ENCODE data around the gene S100A12. TPM values are rescaled to one million over a fixed set of nuclear protein-coding genes. Genes with fewer than 3 reads are reported as not detected.

The S100A12 gene
- polyA plus RNA-seq, 1 of the 3 experiments (the other 2 are of a cell fraction), result not detected

DNA sequence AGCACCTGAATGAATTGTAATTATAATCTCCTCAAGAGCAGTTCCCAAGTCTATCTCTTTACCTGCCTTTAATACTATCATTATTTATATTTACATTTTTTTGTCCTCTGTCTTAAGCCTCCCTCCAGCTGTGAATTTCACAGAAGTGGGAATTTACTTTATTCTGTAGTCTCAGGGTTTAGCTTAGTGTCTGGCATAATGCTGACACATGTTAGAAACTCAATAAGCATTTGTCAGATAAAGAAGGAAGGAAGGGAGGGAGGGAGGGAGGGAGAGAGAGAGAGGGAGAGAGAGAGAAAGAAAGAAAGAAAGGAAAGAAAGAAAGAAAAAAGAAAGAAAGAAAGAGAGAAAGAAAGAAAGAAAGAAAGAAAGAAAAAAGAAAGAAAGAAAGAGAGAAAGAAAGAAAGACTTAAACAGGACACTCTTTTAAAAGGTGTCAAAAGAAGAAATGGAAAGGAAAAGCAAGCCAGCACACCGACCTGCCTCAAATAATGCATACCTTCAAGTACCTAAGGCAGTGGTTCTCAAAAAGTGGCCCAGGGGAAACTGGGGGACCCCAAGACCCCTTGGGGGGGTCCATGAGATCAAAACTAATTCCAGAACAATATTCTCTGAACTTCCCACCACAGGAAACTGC is 25.0 kb downstream of the S100A12 start:
- Histone ChIP-seq H3K9ac (no peak overlapping the region), H3K27ac (ENCODE audit: low read depth in 2 of 2, low read length in 1 of 2) (no peak overlapping the region), H2AFZ (ENCODE audit: low read depth) (no peak overlapping the region), H3K4me3 (ENCODE audit: low read depth in 2 of 2, low read length in 1 of 2) (no peak overlapping the region), H4K20me1 (ENCODE audit: insufficient read depth) (no peaks in the 10 kb centered on the region), H3K9me2 (no peaks in the 10 kb centered on the region), H3K4me2 (no peak overlapping the region), H3K27me3 (ENCODE audit: insufficient read depth) (peaks cover 70% of the 10 kb centered on the region; the same call in 1 of the 2 replicates), H3F3A (replicated peaks; ENCODE audit: insufficient read depth) (peaks cover 4% of the 10 kb centered on the region), H3K9me3 (no peaks in the 10 kb centered on the region), H3K4me1 (ENCODE audit: control insufficient read depth in 1 of 2, insufficient read depth in 2 of 2, low read depth in 1 of 2, low read length in 1 of 2) (no peaks in the 10 kb centered on the region), H3K79me2 (ENCODE audit: insufficient read depth) (no peaks in the 10 kb centered on the region), H3K36me3 (replicated peaks in 1 of 2; ENCODE audit: control insufficient read depth in 1 of 2, insufficient read depth in 2 of 2, low read length in 1 of 2) (no peaks in the 10 kb centered on the region)
- DNase-seq, result no peak
- WGBS (ENCODE audit: low lambda C conversion rate), result 0% methylated on average over 1 of the region's 1 CpG
- CTCF ChIA-PET, result interaction anchor here (2.4 to 11.7 kb wide), 2 partner anchors 138 to 265 kb away, joined by 7 to 336 read pairs; no protein-coding TSS in a partner anchor
- POLR2A ChIA-PET, result no interaction called here
- no peak for TF ChIP-seq FOSL2 (IDR thresholded peaks at IDR 0.05; ENCODE audit: borderline replicate concordance, low read depth)
- no peak for TF ChIP-seq NFIC (IDR thresholded peaks at IDR 0.05; ENCODE audit: borderline replicate concordance)
- TF ChIP-seq FOXJ3 (CRISPR knock-in tag; IDR thresholded peaks at IDR 0.05), result no peak
- TF ChIP-seq TCF12 (IDR thresholded peaks at IDR 0.05), result no peak
- no peak for TF ChIP-seq SMC3 (IDR thresholded peaks at IDR 0.05; ENCODE audit: low read depth, low read length)
- no peak for TF ChIP-seq FOXM1 (IDR thresholded peaks at IDR 0.05; ENCODE audit: low read depth)
- TF ChIP-seq REST (IDR thresholded peaks at IDR 0.05; ENCODE audit: low read depth, low read length), result no peak

- H3F3A ChIP-seq (replicated peaks; ENCODE audit: insufficient read depth), result peaks cover 4% of the 10 kb centered on the region
- ChIA-PET POLR2A (no interaction called here), CTCF (interaction anchor here (0.9 to 11.7 kb wide), 4 partner anchors 8 to 161 kb away, joined by 3 to 336 read pairs (median 5); partner anchors contain the start of gene S100A9)
- no peak for DNase-seq
- H3K4me2 ChIP-seq, result no peak overlapping the region
- H3K27me3 ChIP-seq (ENCODE audit: insufficient read depth), result peaks cover 69% of the 10 kb centered on the region; the same call in 1 of the 2 replicates
- no peak overlapping the region for H2AFZ ChIP-seq (ENCODE audit: low read depth)
- no peak overlapping the region for H3K4me3 ChIP-seq (ENCODE audit: low read depth in 2 of 2, low read length in 1 of 2)
- no peaks in the 10 kb centered on the region for H3K9me2 ChIP-seq
- no peaks in the 10 kb centered on the region for H3K36me3 ChIP-seq (replicated peaks in 1 of 2; ENCODE audit: control insufficient read depth in 1 of 2, insufficient read depth in 2 of 2, low read length in 1 of 2)
- H3K27ac ChIP-seq (ENCODE audit: low read depth in 2 of 2, low read length in 1 of 2), result no peak overlapping the region
- H3K79me2 ChIP-seq (ENCODE audit: insufficient read depth), result no peaks in the 10 kb centered on the region
- no peak overlapping the region for H3K9ac ChIP-seq
- H3K9me3 ChIP-seq, result no peaks in the 10 kb centered on the region
- WGBS (ENCODE audit: low lambda C conversion rate), result 7% methylated on average over 15 of the region's 17 CpGs
- H4K20me1 ChIP-seq (ENCODE audit: insufficient read depth), result no peaks in the 10 kb centered on the region
- H3K4me1 ChIP-seq (ENCODE audit: control insufficient read depth in 1 of 2, insufficient read depth in 2 of 2, low read depth in 1 of 2, low read length in 1 of 2), result no peaks in the 10 kb centered on the region
- no peak for TF ChIP-seq GABPA (IDR thresholded peaks at IDR 0.05; ENCODE audit: low read depth)
- peak; percentile 2; the same call in 1 of the 2 replicates for TF ChIP-seq NRF1 (IDR thresholded peaks at IDR 0.05; ENCODE audit: low read depth, low read length)
Observed at GRCh38 chr1:153349363-153350320, 25.8 kb downstream of the S100A12 start.

All from SK-N-SH (cell line).